HepG2 (cell line): Measurements from ENCODE around the gene AJM1. TPM values are rescaled to one million over a fixed set of nuclear protein-coding genes. Genes with fewer than 3 reads are reported as not detected.

ENCODE experiments used
- DMAP1 ChIP-seq: IDR thresholded peaks from 2 replicates; pipeline ENCODE4 v1.6.1; 2016
- DZIP1 ChIP-seq: sonication (generic); formaldehyde crosslinking; IDR thresholded peaks from 2 replicates; pipeline ENCODE4 v1.5.0; 2020; ENCODE audit warnings: mild to moderate bottlenecking, missing genetic modification reagents
- FOXC1 ChIP-seq: sonication (generic); formaldehyde crosslinking; IDR thresholded peaks from 2 replicates; pipeline ENCODE4 v1.8.0; 2022; ENCODE audit warnings: mild to moderate bottlenecking, missing genetic modification reagents, borderline replicate concordance
- MED1 ChIP-seq: sonication (generic); formaldehyde crosslinking; IDR thresholded peaks from 2 replicates; pipeline ENCODE4 v1.4.0; 2020; ENCODE audit warnings: missing genetic modification reagents
- NFIB ChIP-seq: sonication (generic); formaldehyde crosslinking; IDR thresholded peaks from 2 replicates; pipeline ENCODE4 v1.9.0; 2021; ENCODE audit warnings: missing genetic modification reagents, mild to moderate bottlenecking, borderline replicate concordance
- PCBP2 ChIP-seq: fragments of 200-400 bp; formaldehyde crosslinking; optimal IDR thresholded peaks from 2 replicates; pipeline ENCODE3; 2018; ENCODE audit warnings: low read length, low read depth; ENCODE audit not compliant: poor library complexity, severe bottlenecking
- POLR2AphosphoS5 ChIP-seq: IDR thresholded peaks from 2 replicates; pipeline ENCODE4 v1.6.1; 2012; ENCODE audit warnings: low read depth, low read length
- TBX2 ChIP-seq: sonication (generic); formaldehyde crosslinking; IDR thresholded peaks from 2 replicates; pipeline ENCODE4 v1.5.0; 2020; ENCODE audit warnings: missing genetic modification reagents, mild to moderate bottlenecking, borderline replicate concordance
- ZC3H13 ChIP-seq: sonication (generic); formaldehyde crosslinking; IDR thresholded peaks from 2 replicates; pipeline ENCODE4 v1.8.1; 2023; ENCODE audit warnings: mild to moderate bottlenecking, missing genetic modification reagents, moderate library complexity
- ZKSCAN5 ChIP-seq: sonication (generic); formaldehyde crosslinking; IDR thresholded peaks from 2 replicates; pipeline ENCODE4 v1.5.1; 2020; ENCODE audit warnings: mild to moderate bottlenecking, missing genetic modification reagents
- ZNF280D ChIP-seq: sonication (generic); formaldehyde crosslinking; IDR thresholded peaks from 2 replicates; pipeline ENCODE4 v1.5.1; 2020; ENCODE audit warnings: mild to moderate bottlenecking, missing genetic modification reagents
- ZNF337 ChIP-seq: sonication (generic); formaldehyde crosslinking; IDR thresholded peaks from 2 replicates; pipeline ENCODE4 v1.5.1; 2020; ENCODE audit warnings: missing genetic modification reagents, low read depth, mild to moderate bottlenecking, borderline replicate concordance
- ZNF598 ChIP-seq: sonication (generic); formaldehyde crosslinking; IDR thresholded peaks from 2 replicates; pipeline ENCODE4 v1.5.1; 2020; ENCODE audit warnings: mild to moderate bottlenecking, missing genetic modification reagents, borderline replicate concordance
- ZNF770 ChIP-seq: sonication (generic); formaldehyde crosslinking; IDR thresholded peaks from 2 replicates; pipeline ENCODE4 v1.5.0; 2020; ENCODE audit warnings: mild to moderate bottlenecking, missing genetic modification reagents
- ZSCAN9 ChIP-seq: IDR thresholded peaks from 2 replicates; pipeline ENCODE4 v1.6.1; 2016; ENCODE audit warnings: borderline replicate concordance
- polyA plus RNA-seq, 8 experiments: library from polyadenylated mRNA; depleted of rRNA in 3 of 8; stranded (reverse) in 7 of 8; unstranded in 1 of 8; fragments of >200 nt; fragmentation: Illumina TruSeq in 4 of 8; extraction: Trizol in 4 of 8; gene quantifications; 2 replicates each; pipeline versions ENCODE4 v1.2.1 to v1.2.3, GENCODE V29; 2011 to 2016; ENCODE audit warnings: low read depth in 4 of 8, missing spikeins in 1 of 8, mixed read lengths in 1 of 8; ENCODE audit not compliant: insufficient read depth in 1 of 8
- total RNA-seq, 5 experiments: library from RNA; depleted of rRNA; stranded (reverse); fragments of >200 nt; fragmentation: Illumina TruSeq; extraction: Trizol; gene quantifications; 2 replicates each; pipeline ENCODE4 v1.2.3, GENCODE V29; 2016; ENCODE audit warnings: low read depth in 1 of 5
- TF ChIP-seq, protein P1 (sequence below): IDR thresholded peaks from 2 replicates; pipeline ENCODE4 v1.6.1; 2012; ENCODE audit warnings: inconsistent platforms

The AJM1 gene
- total and polyA plus RNA-seq, 2 of the 13 experiments (the other 11 are each of a cell fraction or from before 2014, with no cell fraction given): 1.1 to 1.2 TPM

GRCh38 chr9:136850866-136851775 is 8.8 kb downstream of the AJM1 start (continued):
- TF ChIP-seq ZC3H13 (CRISPR knock-in tag) (0 out of 2 replicates have a peak, but pooled peaks have one; percentile 37), ZNF280D (CRISPR knock-in tag) (0 out of 2 replicates have a peak, but pooled peaks have one; percentile 39), DMAP1 (CRISPR knock-in tag) (no peak), DZIP1 (CRISPR knock-in tag) (no peak), ZNF770 (no peak), NFIB (no peak), ZSCAN9 (CRISPR knock-in tag) (no peak), PCBP2 (no peak), TBX2 (0 out of 2 replicates have a peak, but pooled peaks have one; percentile 25), ZNF598 (CRISPR knock-in tag) (0 out of 2 replicates have a peak, but pooled peaks have one; percentile 36), POLR2AphosphoS5 (peak; percentile 46; the same call in 1 of the 2 replicates), ZKSCAN5 (CRISPR knock-in tag) (no peak), ZNF337 (CRISPR knock-in tag) (no peak), FOXC1 (CRISPR knock-in tag) (0 out of 2 replicates have a peak, but pooled peaks have one; percentile 16), MED1 (CRISPR knock-in tag) (no peak; the same call in 1 of the 2 replicates)
- TF ChIP-seq, protein P1, sequence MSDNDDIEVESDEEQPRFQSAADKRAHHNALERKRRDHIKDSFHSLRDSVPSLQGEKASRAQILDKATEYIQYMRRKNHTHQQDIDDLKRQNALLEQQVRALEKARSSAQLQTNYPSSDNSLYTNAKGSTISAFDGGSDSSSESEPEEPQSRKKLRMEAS: no peak
